HEK293 (cell line): ENCODE data around the gene MOB1B.

Source experiments
- CTCF ChIP-seq: fragments of 450-650 bp; formaldehyde crosslinking; IDR thresholded peaks from 2 replicates; pipeline ENCODE4 v1.5.1; 2016; ENCODE audit warnings: missing biosample characterization, missing genetic modification characterization
- GLI4 ChIP-seq: fragments of 450-650 bp; formaldehyde crosslinking; IDR thresholded peaks from 2 replicates; pipeline ENCODE4 v1.5.1; 2016; ENCODE audit warnings: missing biosample characterization, missing genetic modification characterization
- ZBTB20 ChIP-seq: fragments of 450-650 bp; formaldehyde crosslinking; IDR thresholded peaks from 2 replicates; pipeline ENCODE4 v1.5.1; 2016; ENCODE audit warnings: missing biosample characterization, missing genetic modification characterization
- ZBTB26 ChIP-seq: fragments of 450-650 bp; formaldehyde crosslinking; optimal IDR thresholded peaks from 2 replicates; pipeline ENCODE3; 2016; ENCODE audit warnings: missing biosample characterization, mild to moderate bottlenecking, missing genetic modification characterization

DNA sequence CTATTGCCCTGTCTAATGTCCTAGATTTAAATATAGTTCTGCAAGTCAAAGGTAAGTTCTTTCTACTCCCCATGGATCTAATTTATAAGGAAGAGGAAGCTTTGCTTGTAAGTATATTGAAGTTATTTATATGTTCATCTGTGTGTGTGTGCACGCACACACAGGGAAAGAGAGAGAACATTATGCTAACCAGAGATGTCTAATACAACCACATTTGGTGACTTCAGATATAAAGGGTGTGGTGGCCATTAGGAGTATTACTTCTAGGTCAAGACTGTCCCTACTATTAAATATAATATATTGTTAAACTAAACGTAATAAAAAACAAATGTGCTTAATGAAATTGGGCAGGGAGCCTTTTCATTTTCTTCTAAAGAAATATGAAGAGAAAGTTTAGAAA is 95.4 kb downstream of the MOB1B start:
- TF ChIP-seq ZBTB26 (tag by site-specific recombination) (no peak), ZBTB20 (tag by site-specific recombination) (no peak), CTCF (no peak), GLI4 (tag by site-specific recombination) (no peak)
